NCI-H1048 (cell line): ENCODE measurements around the gene PSG2.
"Not testable (repeated sequence)": the region's sequence is repeated elsewhere in the genome, so short reads cannot be mapped to it uniquely, and the experiment has no call there.

Experiments
- DNase-seq: peaks from one replicate; lab custom pipeline; 2025; lab: John Stamatoyannopoulos, UW

PSG2 gene

GRCh38 chr19:43077881-43078280 lies 4.6 kb downstream of the PSG2 start:
- not testable (repeated sequence) for DNase-seq

DNA sequence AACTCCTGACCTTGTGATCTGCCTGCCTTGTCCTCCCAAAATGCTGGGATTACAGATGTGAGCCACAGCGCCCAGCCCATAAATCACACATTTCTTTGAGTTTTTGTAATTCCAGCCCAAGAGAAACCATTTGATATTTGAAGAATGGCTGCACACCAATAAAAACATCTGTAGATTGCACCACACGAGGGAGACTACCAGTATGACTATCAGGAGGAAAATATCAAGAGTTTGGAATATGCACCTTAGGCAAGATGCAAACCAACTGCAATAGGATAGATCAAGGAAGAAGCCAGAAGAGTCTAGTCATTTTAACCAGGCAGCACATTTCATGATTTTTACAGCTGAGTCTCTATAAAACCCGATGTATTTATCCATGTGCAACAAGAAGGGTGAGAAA lies 20.1 kb downstream of the PSG2 start:
- DNase-seq = not testable (repeated sequence)

- not testable (repeated sequence) for DNase-seq
These were observed 21.2 kb downstream of the PSG2 start for GRCh38 chr19:43061326-43061725.

- not testable (repeated sequence) for DNase-seq
These were observed 22.2 kb downstream of the PSG2 start for GRCh38 chr19:43060254-43060653.

DNA sequence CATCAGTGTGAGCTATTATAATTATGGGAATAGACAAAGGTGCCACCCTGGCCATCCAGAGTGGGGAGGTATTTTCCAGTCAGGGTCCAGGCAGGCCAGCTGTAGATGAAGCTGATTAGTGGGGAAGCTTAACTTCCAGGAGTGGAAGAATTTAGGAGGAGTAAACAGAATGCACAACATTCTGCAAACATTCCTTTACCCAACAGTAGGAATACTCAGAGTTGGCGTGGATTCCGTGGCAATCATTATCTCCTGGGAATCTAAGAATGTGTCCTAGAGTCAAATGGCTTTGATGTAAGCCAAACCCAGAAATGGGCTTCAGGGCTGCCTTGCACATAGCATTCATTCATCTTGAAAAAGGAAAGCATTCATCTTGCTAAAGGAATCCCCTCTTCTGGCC lies 23.0 kb downstream of the PSG2 start:
- not testable (repeated sequence) for DNase-seq

DNA sequence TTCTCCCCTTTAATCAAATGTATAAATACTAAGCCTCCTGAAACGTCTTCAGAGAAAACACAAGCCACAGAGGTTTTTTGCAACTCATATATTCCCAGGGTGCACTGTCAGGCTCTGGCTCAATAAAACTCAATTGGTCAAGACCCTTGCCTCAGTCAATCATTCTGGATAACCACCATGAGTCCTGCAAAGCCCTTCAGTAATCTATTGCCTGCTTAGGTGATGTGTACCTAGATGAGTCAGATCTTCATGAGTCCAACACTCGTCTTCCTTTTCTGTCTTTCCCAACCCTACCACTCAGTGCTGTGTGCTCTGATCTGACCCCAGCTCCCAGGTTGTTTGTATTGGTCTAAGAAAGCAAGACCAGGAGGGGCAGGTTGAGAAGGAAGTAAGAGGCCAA lies 24.1 kb downstream of the PSG2 start:
- DNase-seq = not testable (repeated sequence)

GRCh38 chr19:43047966-43048365 lies 34.5 kb downstream of the PSG2 start:
- DNase-seq = not testable (repeated sequence)

DNA sequence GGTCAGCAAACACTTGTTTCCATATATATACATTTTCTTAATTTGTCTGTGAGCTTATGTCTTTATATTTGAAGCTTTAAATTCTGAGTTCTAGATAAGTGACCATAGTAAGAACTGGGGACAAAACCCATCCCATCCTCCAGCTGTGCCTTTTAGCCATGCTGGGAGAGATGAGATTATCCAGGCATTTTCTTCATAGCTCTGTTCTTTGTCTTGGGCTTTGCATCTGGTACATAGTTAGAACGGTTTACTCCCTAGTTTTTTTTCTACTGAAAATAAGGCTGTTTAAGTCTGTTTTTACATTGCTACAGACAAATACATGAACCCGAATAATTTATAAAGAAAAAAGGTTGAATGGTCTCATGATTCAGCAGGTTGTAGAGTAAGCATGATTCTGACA lies 35.9 kb downstream of the PSG2 start:
- not testable (repeated sequence) for DNase-seq

DNA sequence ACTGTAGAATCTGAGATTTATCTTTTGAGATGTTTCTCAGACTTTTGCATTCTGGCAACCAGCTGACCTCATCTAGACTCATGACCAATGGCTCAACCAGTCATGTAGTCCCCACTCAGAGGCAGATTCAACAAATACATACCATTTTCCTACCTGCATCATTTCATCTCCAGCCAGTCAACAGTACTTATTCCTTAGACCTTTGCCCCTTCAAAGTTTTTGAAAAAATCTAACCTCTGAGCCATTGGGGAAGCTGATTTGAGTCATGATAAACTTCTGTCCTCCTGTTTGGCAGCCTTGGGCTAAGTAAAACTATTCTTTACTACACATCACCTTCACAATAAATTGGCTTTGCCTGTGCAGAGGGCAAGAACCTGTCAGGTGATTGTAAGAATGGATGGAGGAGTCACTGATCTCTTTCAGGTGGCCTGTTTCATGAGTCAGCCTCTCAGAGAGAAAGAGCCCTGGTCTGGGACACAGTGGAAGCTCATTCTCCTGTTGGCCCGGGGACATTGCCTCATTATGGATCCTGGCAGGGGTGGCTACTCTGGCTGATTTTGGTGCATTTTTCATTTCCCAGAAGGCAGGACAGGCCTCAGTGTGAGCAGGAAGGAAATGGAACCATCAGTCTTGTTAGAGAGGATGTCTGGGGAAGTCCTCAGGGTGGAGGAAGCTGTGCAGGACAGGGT lies 38.9 kb downstream of the PSG2 start:
- not testable (repeated sequence) for DNase-seq

GRCh38 chr19:43031645-43032044 lies 50.9 kb downstream of the PSG2 start:
- not testable (repeated sequence) for DNase-seq

DNA sequence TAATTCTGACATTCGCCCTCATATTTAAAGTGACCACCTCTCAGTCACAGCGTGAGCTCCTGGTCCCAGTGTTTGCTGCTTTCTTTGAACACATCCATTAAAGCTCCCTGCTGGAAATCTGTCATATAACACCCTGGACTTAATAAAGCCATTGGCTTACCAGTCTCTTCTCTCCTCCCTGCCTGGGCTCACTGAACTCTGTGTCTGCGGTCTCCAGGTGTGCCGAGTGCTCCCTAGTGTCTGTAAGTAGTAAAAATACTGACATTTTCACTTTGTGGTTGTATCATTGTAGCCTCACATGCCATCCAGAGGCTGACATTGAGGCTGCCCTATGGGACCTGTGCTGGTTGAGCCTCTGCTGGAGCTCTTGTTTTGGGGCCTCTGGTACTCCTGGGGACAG lies 53.6 kb downstream of the PSG2 start:
- DNase-seq = no peak

GRCh38 chr19:43027985-43028384 lies 54.5 kb downstream of the PSG2 start:
- DNase-seq = not testable (repeated sequence)

- not testable (repeated sequence) for DNase-seq
These were observed 55.4 kb downstream of the PSG2 start for GRCh38 chr19:43027061-43027460.

- not testable (repeated sequence) for DNase-seq
These were observed 56.1 kb downstream of the PSG2 start, which contains the start of gene PSG11 for GRCh38 chr19:43026369-43026768. Gene PSG11, minus strand, starts transcription at chr19:43026469. Its CDS starts 97 bp downstream, at chr19:43026372.

DNA sequence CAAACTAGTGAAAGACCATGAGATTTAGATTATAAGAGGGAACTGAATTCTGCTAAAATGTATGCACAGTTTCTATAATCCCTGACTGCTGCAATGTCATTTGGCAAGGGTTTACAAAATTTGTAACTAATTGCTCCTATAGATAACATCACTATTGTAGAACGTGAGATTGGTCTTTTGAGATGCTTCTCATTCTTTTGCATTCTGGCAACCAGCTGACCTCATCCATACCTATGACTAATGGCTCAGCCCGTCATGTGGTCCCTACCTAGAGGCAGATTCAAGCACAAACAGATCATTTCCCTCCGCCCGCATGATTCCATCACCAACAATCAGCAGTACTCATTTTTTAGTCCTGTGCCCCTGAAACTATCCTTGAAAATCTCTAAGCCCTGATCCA lies 60.4 kb downstream of the PSG2 start:
- DNase-seq = not testable (repeated sequence)

- DNase-seq = not testable (repeated sequence)
These were observed 60.9 kb downstream of the PSG2 start for GRCh38 chr19:43021629-43022028.

DNA sequence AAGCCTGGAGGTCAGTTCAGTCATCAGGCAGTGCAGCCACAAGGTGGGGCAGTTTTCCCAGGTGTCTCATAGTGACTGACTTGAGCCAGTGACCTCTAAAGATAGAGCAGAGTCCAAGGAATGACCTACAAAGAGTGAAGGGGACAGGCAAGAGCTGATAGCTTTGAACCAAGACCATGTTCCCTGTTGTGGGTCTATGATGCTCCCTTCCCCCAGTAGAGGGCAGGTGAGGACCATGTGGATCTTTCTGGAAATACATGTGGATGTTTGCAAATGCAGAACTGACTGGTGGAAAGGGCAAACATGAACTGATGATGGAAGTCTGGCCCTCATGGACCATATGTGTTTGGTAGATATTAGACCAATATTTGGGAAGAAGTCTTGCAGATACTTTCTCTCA lies 62.9 kb downstream of the PSG2 start:
- DNase-seq = not testable (repeated sequence)
